K562 (cell line): ENCODE data around the gene CDKL1. TPM values are rescaled to one million over a fixed set of nuclear protein-coding genes. Genes with fewer than 3 reads are reported as not detected.

Experiments
- ATAC-seq: fragments of 200-7000 bp; cut with Tn5 transposase; 3 replicates; pipeline ENCODE4 v1.9.1; 2020; ENCODE audit warnings: moderate library complexity
- BruUV-seq: library from RNA; stranded (reverse); fragments of 400-500 nt; replicated peaks from 2 replicates; lab custom pipeline; 2021; lab: Mats Ljungman, UMichigan
- CTCF ChIA-PET: fragments of 300-600 bp; formaldehyde crosslinking; extraction: SDS; loops from one replicate; lab custom pipeline; 2021; ENCODE audit warnings: low intra/inter-chr PET ratio; lab: Yijun Ruan, JAX
- POLR2A ChIA-PET: fragments of 300-600, 350-650 bp; sonication (Branson Sonifier 250); formaldehyde crosslinking; extraction: SDS; loops from one replicate; lab custom pipeline; 2021; ENCODE audit warnings: antibody characterized with exemption, inconsistent platforms; lab: Yijun Ruan, JAX
- DNase-seq, 4 experiments: peaks; one replicate each; pipeline versions ENCODE4 v3.0.0 to v3.0.0-alpha.2; 2011 to 2018; ENCODE audit warnings: low spot score in 3 of 4, mixed read lengths in 3 of 4; ENCODE audit errors: extremely low read depth in 1 of 4
- FAIRE-seq: peaks from 2 replicates; lab custom pipeline; 2011; peaks lifted over from hg19 to GRCh38; lab: Jason Lieb, UNC
- H2AFZ ChIP-seq: 2 replicates; pipeline ENCODE4 v1.6.0; 2011; ENCODE audit warnings: low read depth, low read length, control low read depth, inconsistent platforms
- H3K27ac ChIP-seq: fragments of 200-600 bp; 3 replicates; pipeline ENCODE4 v1.8.0; 2011; ENCODE audit warnings: low read depth, mild to moderate bottlenecking, control low read depth, inconsistent platforms, low read length, moderate library complexity, mixed read lengths; ENCODE audit errors: extremely low read depth
- H3K27me3 ChIP-seq, 2 experiments: fragments of 300-600 bp in 1 of 2; 2 replicates in 1 of 2; 3 replicates in 1 of 2; pipeline versions ENCODE4 v1.6.0 to v1.8.0; 2011; ENCODE audit warnings: inconsistent platforms in 2 of 2, low read length in 2 of 2, mild to moderate bottlenecking in 1 of 2, mixed read lengths in 1 of 2, moderate library complexity in 1 of 2; ENCODE audit not compliant: control insufficient read depth in 2 of 2, insufficient read depth in 2 of 2
- H3K36me3 ChIP-seq: fragments of 300-600 bp; 3 replicates; pipeline ENCODE4 v1.8.0; 2011; ENCODE audit warnings: mild to moderate bottlenecking, low read length, inconsistent platforms; ENCODE audit not compliant: control insufficient read depth, insufficient read depth
- H3K4me1 ChIP-seq, 2 experiments: fragments of 200-600 bp in 1 of 2; replicated peaks in 1 of 2; 2 replicates in 1 of 2; 3 replicates in 1 of 2; pipeline versions ENCODE4 v1.5.1 to v1.8.0; 2011; ENCODE audit warnings: inconsistent platforms in 2 of 2, low read length in 2 of 2, mild to moderate bottlenecking in 1 of 2, mixed read lengths in 1 of 2, moderate library complexity in 1 of 2; ENCODE audit not compliant: control insufficient read depth in 2 of 2, insufficient read depth in 2 of 2
- H3K4me2 ChIP-seq: 2 replicates; pipeline ENCODE4 v1.6.1; 2011; ENCODE audit warnings: low read length, control low read depth, inconsistent platforms, mixed read lengths; ENCODE audit not compliant: insufficient read depth
- H3K4me3 ChIP-seq: fragments of 200-600 bp; sonication (generic), shearing (Covaris generic); 2 replicates; pipeline ENCODE4 v1.5.1; 2016; ENCODE audit warnings: control low read depth, inconsistent platforms
- H3K79me2 ChIP-seq: fragments of 200-600 bp; 3 replicates; pipeline ENCODE4 v1.8.0; 2011; ENCODE audit warnings: low read length, inconsistent platforms; ENCODE audit not compliant: control insufficient read depth, insufficient read depth
- H3K9ac ChIP-seq, 2 experiments: 2 replicates each; pipeline versions ENCODE4 v1.6.0 to v1.6.1; 2011; ENCODE audit warnings: low read depth in 2 of 2, low read length in 2 of 2, control low read depth in 1 of 2, inconsistent platforms in 1 of 2, mild to moderate bottlenecking in 1 of 2, mixed read lengths in 1 of 2; ENCODE audit not compliant: insufficient read depth in 1 of 2
- H3K9me1 ChIP-seq: one replicate; pipeline ENCODE4 v1.6.0; 2011; ENCODE audit warnings: inconsistent platforms, mild to moderate bottlenecking, low read length, moderate library complexity; ENCODE audit not compliant: control insufficient read depth, insufficient read depth
- H3K9me3 ChIP-seq: replicated peaks from 2 replicates; pipeline ENCODE4 v1.5.1; 2011; ENCODE audit warnings: low read depth, low read length, inconsistent platforms; ENCODE audit not compliant: control insufficient read depth, insufficient read depth
- H4K20me1 ChIP-seq: replicated peaks from 2 replicates; pipeline ENCODE4 v1.6.1; 2011; ENCODE audit warnings: low read length, inconsistent platforms, mixed read lengths; ENCODE audit not compliant: control insufficient read depth, insufficient read depth
- ARID4B ChIP-seq: sonication (generic); formaldehyde crosslinking; IDR thresholded peaks from 2 replicates; pipeline ENCODE4 v1.8.0; 2022; ENCODE audit warnings: mild to moderate bottlenecking, missing genetic modification reagents
- GTF3C2 ChIP-seq: IDR thresholded peaks from 3 replicates; pipeline ENCODE4 v1.6.1; 2011; ENCODE audit warnings: borderline replicate concordance, mild to moderate bottlenecking, moderate library complexity; ENCODE audit not compliant: insufficient read length; ENCODE audit errors: extremely low read depth
- IRF1 ChIP-seq: sonication (generic); formaldehyde crosslinking; IDR thresholded peaks from 2 replicates; pipeline ENCODE4 v1.8.0; 2022; ENCODE audit warnings: missing genetic modification reagents, mild to moderate bottlenecking, borderline replicate concordance
- MEIS2 ChIP-seq: fragments of 450-650 bp; IDR thresholded peaks from 2 replicates; pipeline ENCODE4 v1.6.1; 2014; ENCODE audit warnings: mild to moderate bottlenecking; ENCODE audit not compliant: partially characterized antibody
- PHF20 ChIP-seq: fragments of 450-650 bp; IDR thresholded peaks from 2 replicates; pipeline ENCODE4 v1.6.1; 2018; ENCODE audit not compliant: partially characterized antibody
- PTTG1 ChIP-seq: fragments of 450-650 bp; IDR thresholded peaks from 2 replicates; pipeline ENCODE4 v1.6.1; 2016; ENCODE audit warnings: low read depth, mild to moderate bottlenecking, missing genetic modification characterization, missing compliant biosample characterization
- TRIM28 ChIP-seq: fragments of 450-650 bp; IDR thresholded peaks from 2 replicates; pipeline ENCODE4 v1.6.1; 2017
- TSC22D4 ChIP-seq: fragments of 450-650 bp; IDR thresholded peaks from 2 replicates; pipeline ENCODE4 v1.6.1; 2016; ENCODE audit warnings: missing genetic modification characterization, missing biosample characterization, control low read depth
- ZEB2 ChIP-seq: fragments of 450-650 bp; IDR thresholded peaks from 2 replicates; pipeline ENCODE4 v1.6.1; 2016
- WGBS: fragments of 100-300 bp; shearing (Covaris generic); methylation state at CpG from one replicate; pipeline ENCODE4 v1.1.6; 2016; ENCODE audit warnings: low coverage, mixed read lengths; ENCODE audit not compliant: insufficient coverage; ENCODE audit errors: missing lambda C conversion rate; 5-methylcytosine and 5-hydroxymethylcytosine counted together
- in situ Hi-C: fragments of 300-500 bp; cut with MboI; formaldehyde crosslinking; loops from 4 replicates; pipeline ENCODE4 v1.15.0; 2018; ENCODE audit warnings: inconsistent platforms, mixed read lengths
- intact Hi-C: fragments of 100-400 bp; cut with micrococcal nuclease; formaldehyde crosslinking; loops from 2 replicates; pipeline ENCODE4 v1.14.2; 2022
- polyA plus RNA-seq, 8 experiments: library from polyadenylated mRNA; depleted of rRNA in 4 of 8; stranded (reverse) in 5 of 8; unstranded in 3 of 8; fragments of >200 nt; fragmentation: Nextera tagmentation in 2 of 8; fragmentation: Illumina TruSeq in 1 of 8; extraction: Ambion mirVana in 2 of 8; extraction: Trizol in 1 of 8; gene quantifications; 2 replicates each; pipeline versions ENCODE4 v1.2.1 to v1.2.3, GENCODE V29; 2011 to 2014; ENCODE audit warnings: inconsistent platforms in 1 of 8, missing spikeins in 1 of 8
- total RNA-seq, 7 experiments: library from RNA; depleted of rRNA in 6 of 7; stranded (reverse); fragments of >200 nt in 6 of 7; fragmentation: Illumina TruSeq in 2 of 7; extraction: Trizol in 2 of 7; gene quantifications; 2 replicates each; pipeline versions ENCODE4 v1.2.1 to v1.2.3, GENCODE V29; 2011 to 2021; ENCODE audit warnings: low replicate concordance in 1 of 7

Gene CDKL1
- total and polyA plus RNA-seq, 9 of the 15 experiments (the other 6 are each of a cell fraction or from before 2014, with no cell fraction given) = 2.3 to 35.0 (median 7.5) TPM

- Histone ChIP-seq H3K79me2 (no peaks in the 10 kb centered on the region), H3K9me1 (no peaks in the 10 kb centered on the region), H2AFZ (no peak overlapping the region), H3K9me3 (no peaks in the 10 kb centered on the region), H3K9ac (peak overlapping the region in 1 of 2 experiments; percentile 35; a peak in 1 of 4 replicates), H3K27ac (no peak overlapping the region), H3K4me1 (peaks cover 0 to 6% of the 10 kb centered on the region in 2 experiments; a peak in 1 of 5 replicates), H3K36me3 (peaks cover 13% of the 10 kb centered on the region; the same call in 1 of the 3 replicates), H4K20me1 (no peaks in the 10 kb centered on the region), H3K4me3 (no peak overlapping the region), H3K27me3 (no peaks in the 10 kb centered on the region), H3K4me2 (no peak overlapping the region)
- 55% methylated on average over 9 of the region's 9 CpGs for WGBS
- BruUV-seq = no TSS peak
- ATAC-seq (peak; percentile 67), FAIRE-seq (no peak), DNase-seq (peak in 2 of 4 experiments; percentile 10 to 13)
- CTCF ChIA-PET = interaction anchor here (0.6 kb wide), 1 partner anchor 67 kb away, joined by 3 read pairs; no protein-coding TSS in a partner anchor
- intact Hi-C loops = no loop called here
- POLR2A ChIA-PET = interaction anchor here (0.6 to 1.0 kb wide), 2 partner anchors 10 to 22 kb away, joined by 3 read pairs; no protein-coding TSS in a partner anchor
- in situ Hi-C loops = no loop called here
- TF ChIP-seq TRIM28 (no peak), IRF1 (no peak), PHF20 (no peak), TSC22D4 (tag) (no peak), ZEB2 (no peak), MEIS2 (peak; percentile 84), PTTG1 (no peak), GTF3C2 (no peak), ARID4B (CRISPR knock-in tag) (no peak)
Observed at GRCh38 chr14:50388256-50388931, 8.3 kb downstream of the CDKL1 start.
